Endothelial cell of umbilical vein (primary cell): Measurements from ENCODE around the gene CNIH2. TPM values are rescaled to one million over a fixed set of nuclear protein-coding genes. Genes with fewer than 3 reads are reported as not detected.

Experiments
- BruUV-seq: library from RNA; stranded (reverse); fragments of 400-500 nt; replicated peaks from 2 replicates; lab custom pipeline; 2021; lab: Mats Ljungman, UMichigan
- CTCF ChIA-PET: fragments of 300-600, 350-600 bp; sonication (Branson Sonifier 250); formaldehyde crosslinking; loops from one replicate; lab custom pipeline; 2021; ENCODE audit warnings: antibody characterized with exemption, inconsistent platforms; lab: Charles Lee
- POLR2A ChIA-PET: fragments of 300-600, 350-600 bp; sonication (Branson Sonifier 250); formaldehyde crosslinking; loops from one replicate; lab custom pipeline; 2021; ENCODE audit warnings: antibody characterized with exemption, inconsistent platforms; lab: Charles Lee
- DNase-seq: peaks from one replicate; pipeline ENCODE4 v3.0.0-alpha.2; 2011; ENCODE audit warnings: low read depth, low spot score
- FAIRE-seq: peaks from 2 replicates; lab custom pipeline; 2011; peaks lifted over from hg19 to GRCh38; lab: Jason Lieb, UNC
- H2AFZ ChIP-seq: 2 replicates; pipeline ENCODE4 v1.6.0; 2012; ENCODE audit warnings: low read depth, low read length, control low read depth, inconsistent platforms
- H3K27ac ChIP-seq: 2 replicates; pipeline ENCODE4 v1.5.1; 2011; ENCODE audit warnings: low read depth, mild to moderate bottlenecking, control low read depth, low read length, moderate library complexity; ENCODE audit not compliant: insufficient read depth
- H3K27me3 ChIP-seq, 2 experiments: 2 replicates each; pipeline versions ENCODE4 v1.6.0 to v1.6.1; 2011; ENCODE audit warnings: low read length in 2 of 2, mixed read lengths in 1 of 2; ENCODE audit not compliant: control insufficient read depth in 2 of 2, insufficient read depth in 2 of 2
- H3K36me3 ChIP-seq, 2 experiments: 2 replicates in 1 of 2; 3 replicates in 1 of 2; pipeline ENCODE4 v1.5.1; 2011; ENCODE audit warnings: low read length in 2 of 2, mild to moderate bottlenecking in 1 of 2, moderate library complexity in 1 of 2; ENCODE audit not compliant: control insufficient read depth in 2 of 2, insufficient read depth in 2 of 2; ENCODE audit errors: extremely low read depth in 1 of 2
- H3K4me1 ChIP-seq: 3 replicates; pipeline ENCODE4 v1.5.1; 2011; ENCODE audit warnings: mild to moderate bottlenecking, low read length; ENCODE audit not compliant: control insufficient read depth, insufficient read depth; ENCODE audit errors: extremely low read depth
- H3K4me2 ChIP-seq: 2 replicates; pipeline ENCODE4 v1.6.1; 2011; ENCODE audit warnings: low read length, control low read depth, mixed read lengths; ENCODE audit not compliant: insufficient read depth
- H3K4me3 ChIP-seq, 3 experiments: fragments of 200-600 bp in 1 of 3; sonication (generic), shearing (Covaris generic) in 1 of 3; replicated peaks in 1 of 3; 2 replicates each; pipeline ENCODE4 v1.5.1; 2011 to 2016; ENCODE audit warnings: control low read depth in 3 of 3, low read length in 3 of 3, mild to moderate bottlenecking in 2 of 3, inconsistent platforms in 1 of 3, low read depth in 1 of 3, moderate library complexity in 1 of 3; ENCODE audit not compliant: insufficient read depth in 1 of 3
- H3K79me2 ChIP-seq: 2 replicates; pipeline ENCODE4 v1.6.0; 2012; ENCODE audit warnings: low read length, inconsistent platforms; ENCODE audit not compliant: control insufficient read depth, insufficient read depth
- H3K9ac ChIP-seq: replicated peaks from 2 replicates; pipeline ENCODE3; 2011; ENCODE audit warnings: low read length, control low read depth; ENCODE audit not compliant: insufficient read depth; ENCODE audit errors: extremely low read depth
- H3K9me1 ChIP-seq: replicated peaks from 3 replicates; pipeline ENCODE4 v1.6.0; 2011; ENCODE audit warnings: mild to moderate bottlenecking, low read length; ENCODE audit not compliant: control insufficient read depth, insufficient read depth; ENCODE audit errors: extremely low read depth
- H3K9me3 ChIP-seq: replicated peaks from 2 replicates; pipeline ENCODE4 v1.5.1; 2012; ENCODE audit warnings: low read length, inconsistent platforms; ENCODE audit not compliant: control insufficient read depth, insufficient read depth
- H4K20me1 ChIP-seq: replicated peaks from 2 replicates; pipeline ENCODE3; 2011; ENCODE audit warnings: mild to moderate bottlenecking, low read length; ENCODE audit not compliant: control insufficient read depth, insufficient read depth; ENCODE audit errors: extremely low read depth
- CTCF ChIP-seq, 2 donors: IDR thresholded peaks; 1 replicate in 1 of 2; 2 replicates in 1 of 2; pipeline ENCODE4 v1.5.1; 2011; ENCODE audit warnings: low read length in 2 of 2, mild to moderate bottlenecking in 2 of 2, moderate library complexity in 2 of 2, control low read depth in 1 of 2, inconsistent platforms in 1 of 2, low read depth in 1 of 2; ENCODE audit not compliant: insufficient read depth in 1 of 2; ENCODE audit errors: extremely low read depth in 1 of 2
- EZH2 ChIP-seq: IDR thresholded peaks from 2 replicates; pipeline ENCODE4 v1.6.1; 2012; ENCODE audit warnings: borderline replicate concordance, low read depth, mild to moderate bottlenecking, moderate library complexity, low read length, inconsistent platforms; ENCODE audit not compliant: severe bottlenecking
- FOS ChIP-seq: IDR thresholded peaks from 2 replicates; pipeline ENCODE4 v1.6.1; 2011; ENCODE audit warnings: mild to moderate bottlenecking, low read length, moderate library complexity, borderline replicate concordance; ENCODE audit not compliant: insufficient read depth
- GATA2 ChIP-seq: IDR thresholded peaks from 2 replicates; pipeline ENCODE4 v1.7.0; 2011; ENCODE audit warnings: low read depth, mild to moderate bottlenecking, moderate library complexity, mixed read lengths, low read length; ENCODE audit not compliant: insufficient read length, insufficient read depth
- JUN ChIP-seq: IDR thresholded peaks from 2 replicates; pipeline ENCODE4 v1.6.1; 2011; ENCODE audit warnings: borderline replicate concordance, low read depth; ENCODE audit not compliant: insufficient read length, insufficient read depth
- MAX ChIP-seq: IDR thresholded peaks from 2 replicates; pipeline ENCODE4 v1.6.1; 2011; ENCODE audit not compliant: insufficient read depth, insufficient read length
- MYC ChIP-seq: IDR thresholded peaks from one replicate; pipeline ENCODE4 v1.6.1; 2011; ENCODE audit warnings: mild to moderate bottlenecking, low read depth, low read length
- POLR2A ChIP-seq: IDR thresholded peaks from 2 replicates; pipeline ENCODE4 v1.6.1; 2012; ENCODE audit warnings: low read depth, mild to moderate bottlenecking, control low read depth, low read length
- POLR2AphosphoS5 ChIP-seq: IDR thresholded peaks from 2 replicates; pipeline ENCODE4 v1.6.1; 2012; ENCODE audit warnings: low read depth, mild to moderate bottlenecking, control low read depth, low read length, moderate library complexity; ENCODE audit not compliant: insufficient read depth
- dilution Hi-C: fragments of 300-500 bp; cut with MboI; formaldehyde crosslinking; loops from one replicate; pipeline ENCODE4 v1.15.0; 2019; ENCODE audit warnings: low sequenced_read_pairs; ENCODE audit not compliant: extremely low pct_ligation_motif_present
- intact Hi-C: fragments of 100-400 bp; cut with micrococcal nuclease; formaldehyde crosslinking; loops from one replicate; pipeline ENCODE4 v1.10.0; 2022
- polyA plus RNA-seq, 4 experiments: library from polyadenylated mRNA; depleted of rRNA in 3 of 4; stranded (reverse) in 3 of 4; unstranded in 1 of 4; fragments of >200 nt; gene quantifications; 2 replicates each; pipeline versions ENCODE4 v1.2.1 to v1.2.3, GENCODE V29; 2011 to 2012; ENCODE audit warnings: missing spikeins in 1 of 4
- total RNA-seq: library from RNA; stranded (reverse); gene quantifications from 2 replicates; pipeline ENCODE4 v1.2.3, GENCODE V29; 2021

Gene CNIH2
- total and polyA plus RNA-seq, 2 donors (not counting 3 experiments of a cell fraction or from before 2014, with no cell fraction given), result 0.46 to 1.2 TPM

- FAIRE-seq, result no peak
- dilution Hi-C loops (no loop called here), intact Hi-C loops (no loop called here)
- H3K9me3 ChIP-seq, result no peaks in the 10 kb centered on the region
- no peaks in the 10 kb centered on the region for H3K79me2 ChIP-seq
- peaks cover 0 to 38% of the 10 kb centered on the region in 2 experiments for H3K36me3 ChIP-seq
- no TSS peak for BruUV-seq
- H3K4me3 ChIP-seq, result no peak overlapping the region
- no peak overlapping the region for H2AFZ ChIP-seq
- H3K9ac ChIP-seq, result no peak overlapping the region
- H3K4me1 ChIP-seq, result no peaks in the 10 kb centered on the region
- H3K27ac ChIP-seq, result no peak overlapping the region
- H3K27me3 ChIP-seq, result no peaks in the 10 kb centered on the region
- ChIA-PET CTCF (no interaction called here), POLR2A (no interaction called here)
- H3K4me2 ChIP-seq, result no peak overlapping the region
- TF ChIP-seq JUN (no peak), POLR2AphosphoS5 (no peak), POLR2A (no peak), MYC (no peak), FOS (no peak), EZH2 (no peak), MAX (no peak), GATA2 (no peak), CTCF (IDR thresholded peaks at IDR 0.05; ENCODE audit: extremely low read depth in 1 of 2, insufficient read depth in 1 of 2, low read depth in 1 of 2, low read length in 2 of 2) (no peak)
- no peaks in the 10 kb centered on the region for H4K20me1 ChIP-seq
- DNase-seq, result no peak
- H3K9me1 ChIP-seq, result no peaks in the 10 kb centered on the region
Observed at GRCh38 chr11:66242095-66242765, 35.7 kb upstream of the CNIH2 start.
